NT2/D1 (cell line): ENCODE data around the gene TRAPPC3.
A peak's percentile ranks its signal among the peaks of the same experiment; 100 is the strongest.

ENCODE experiments used
- DNase-seq: peaks from one replicate; pipeline ENCODE4 v3.0.0-alpha.2; 2011; ENCODE audit warnings: low read depth, low spot score
- H3K27me3 ChIP-seq: 2 replicates; pipeline ENCODE4 v1.6.0; 2011; ENCODE audit warnings: mild to moderate bottlenecking; ENCODE audit not compliant: insufficient read length, insufficient read depth
- H3K36me3 ChIP-seq: 2 replicates; pipeline ENCODE4 v1.6.1; 2011; ENCODE audit warnings: mild to moderate bottlenecking, low read length, mixed read lengths; ENCODE audit not compliant: insufficient read depth, insufficient read length
- H3K4me1 ChIP-seq: 2 replicates; pipeline ENCODE4 v1.5.1; 2011; ENCODE audit not compliant: insufficient read depth, insufficient read length
- H3K4me3 ChIP-seq: 2 replicates; pipeline ENCODE4 v1.5.1; 2011; ENCODE audit warnings: low read depth; ENCODE audit not compliant: insufficient read length
- H3K9ac ChIP-seq: 2 replicates; pipeline ENCODE4 v1.6.0; 2011; ENCODE audit warnings: low read depth; ENCODE audit not compliant: insufficient read length
- H3K9me3 ChIP-seq: 2 replicates; pipeline ENCODE4 v1.5.1; 2011; ENCODE audit warnings: mild to moderate bottlenecking, low read length; ENCODE audit not compliant: insufficient read depth
- SUZ12 ChIP-seq: IDR thresholded peaks from 2 replicates; pipeline ENCODE4 v1.6.1; 2011; ENCODE audit not compliant: insufficient read length, insufficient read depth; ENCODE audit errors: extremely low read depth
- YY1 ChIP-seq: IDR thresholded peaks from 2 replicates; pipeline ENCODE4 v1.6.1; 2011; ENCODE audit not compliant: insufficient read length, insufficient read depth
- ZNF274 ChIP-seq: IDR thresholded peaks from 2 replicates; pipeline ENCODE4 v1.6.1; 2011; ENCODE audit warnings: mild to moderate bottlenecking, low read depth, low read length

The TRAPPC3 gene

GRCh38 chr1:36157973-36158826, 8.9 kb upstream of the TRAPPC3 start:
- Histone ChIP-seq H3K36me3 (peaks cover 55% of the 10 kb centered on the region), H3K9ac (peak overlapping the region; percentile 92), H3K9me3 (no peaks in the 10 kb centered on the region), H3K4me3 (peak overlapping the region; percentile 85), H3K27me3 (peaks cover 11% of the 10 kb centered on the region), H3K4me1 (peaks cover 40% of the 10 kb centered on the region)
- DNase-seq: no peak
- no peak for TF ChIP-seq ZNF274
- no peak for TF ChIP-seq YY1
- no peak for TF ChIP-seq SUZ12

DNA sequence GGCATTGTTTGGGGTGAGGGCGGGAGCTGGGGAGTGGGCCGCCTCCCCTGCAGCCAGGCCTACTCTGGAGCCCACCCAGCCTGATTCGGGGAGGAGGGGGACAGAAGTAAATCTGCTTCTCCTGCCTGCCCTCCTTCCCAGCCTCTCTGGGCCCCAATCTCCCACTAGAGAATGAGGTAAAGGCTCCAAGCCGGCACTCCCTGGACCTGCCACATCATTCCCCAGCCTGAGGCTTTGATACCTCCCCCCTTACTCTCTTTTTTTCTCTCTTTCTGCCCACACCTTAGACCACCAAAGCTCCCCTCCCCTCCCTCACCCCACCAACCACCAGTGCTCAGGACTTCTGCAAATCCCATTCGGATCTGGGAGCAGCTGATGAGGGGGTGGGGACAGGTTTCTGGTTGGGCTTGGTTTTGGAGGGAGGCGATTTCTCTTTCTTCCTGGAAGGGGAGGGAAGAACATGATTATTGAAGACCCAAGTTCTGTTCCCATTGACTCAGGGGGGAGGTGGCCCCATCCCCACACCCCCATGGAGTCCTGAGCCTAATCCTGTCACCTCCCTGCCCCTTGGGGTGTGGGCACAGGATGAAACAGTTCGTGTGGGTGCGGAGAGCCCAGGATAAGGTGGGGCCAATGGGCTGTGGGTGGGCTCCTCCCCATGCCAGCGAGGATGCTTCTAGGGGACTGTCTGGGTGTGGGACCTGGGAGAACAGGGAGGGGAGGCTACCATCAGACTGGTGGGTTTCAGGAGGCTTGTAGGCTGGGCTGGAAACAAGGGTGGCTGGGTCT, 8.0 kb upstream of the TRAPPC3 start:
- no peak for DNase-seq
- H3K9me3 ChIP-seq: no peaks in the 10 kb centered on the region
- H3K36me3 ChIP-seq: peaks cover 46% of the 10 kb centered on the region
- peak overlapping the region; percentile 85 for H3K4me3 ChIP-seq
- peaks cover 16% of the 10 kb centered on the region for H3K27me3 ChIP-seq
- peak overlapping the region; percentile 92 for H3K9ac ChIP-seq
- H3K4me1 ChIP-seq: peaks cover 40% of the 10 kb centered on the region
- TF ChIP-seq SUZ12 (no peak), ZNF274 (no peak), YY1 (no peak)

- Histone ChIP-seq H3K36me3 (peaks cover 39% of the 10 kb centered on the region), H3K27me3 (peaks cover 16% of the 10 kb centered on the region), H3K4me1 (peaks cover 37% of the 10 kb centered on the region), H3K9me3 (no peaks in the 10 kb centered on the region), H3K4me3 (peak overlapping the region; percentile 85), H3K9ac (peak overlapping the region; percentile 92)
- peak; percentile 86 for DNase-seq
- TF ChIP-seq YY1 (no peak), ZNF274 (no peak), SUZ12 (no peak)
Observed at GRCh38 chr1:36156329-36157114, 7.2 kb upstream of the TRAPPC3 start.

GRCh38 chr1:36155408-36156328, 6.4 kb upstream of the TRAPPC3 start, which contains the start of gene MAP7D1:
Gene MAP7D1, plus strand, starts transcription at chr1:36156160. Its CDS starts 258 bp downstream, at chr1:36156418.
- peaks cover 31% of the 10 kb centered on the region for H3K4me1 ChIP-seq

DNA sequence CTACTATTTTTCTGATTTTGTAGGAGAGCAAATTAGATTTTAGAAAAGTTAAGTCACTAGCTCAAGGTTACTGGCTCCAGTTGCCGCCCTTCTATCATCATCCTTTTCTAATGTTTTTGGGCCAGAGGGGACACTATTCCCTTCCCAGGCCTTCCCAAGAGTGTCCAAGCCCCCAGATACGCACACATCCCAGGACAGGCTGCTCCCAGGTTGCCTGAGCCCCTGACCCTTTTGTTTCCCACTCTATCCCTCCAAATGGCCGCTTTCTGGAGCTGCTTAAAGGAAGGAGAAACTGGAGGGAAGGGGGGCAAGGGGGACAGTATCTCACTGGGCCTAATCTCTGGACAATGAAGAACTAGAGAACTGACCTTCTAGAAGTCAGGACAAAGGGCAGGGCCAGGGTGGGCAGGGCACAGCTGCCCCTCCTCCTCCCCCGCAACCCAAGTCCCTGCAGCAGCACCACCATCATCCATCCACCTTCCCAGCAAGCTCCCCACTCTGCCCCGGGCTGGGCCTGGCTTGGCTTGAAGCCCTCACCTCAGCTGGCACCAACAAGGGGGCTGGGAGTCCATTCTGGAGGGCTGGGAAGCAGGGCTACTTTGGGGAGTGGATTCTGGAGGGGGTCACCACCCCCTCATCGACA, 5.6 kb upstream of the TRAPPC3 start:
- Histone ChIP-seq H3K9ac (peak overlapping the region; percentile 92), H3K4me1 (peaks cover 32% of the 10 kb centered on the region), H3K27me3 (peaks cover 16% of the 10 kb centered on the region), H3K4me3 (peak overlapping the region; percentile 85), H3K36me3 (peaks cover 22% of the 10 kb centered on the region), H3K9me3 (no peaks in the 10 kb centered on the region)
- DNase-seq: no peak
- no peak for TF ChIP-seq SUZ12
- no peak for TF ChIP-seq YY1
- no peak for TF ChIP-seq ZNF274

More at GRCh38 chr1:36155408-36156328, 6.4 kb upstream of the TRAPPC3 start, which contains the start of gene MAP7D1:
- H3K9ac ChIP-seq: peak within 1 kb of the TSS; percentile 92
- TF ChIP-seq YY1 (no peak), ZNF274 (no peak), SUZ12 (no peak)
- H3K4me3 ChIP-seq: peak within 1 kb of the TSS; percentile 85
- H3K27me3 ChIP-seq: peaks cover 16% of the 10 kb centered on the region
- peaks cover 30% of the 10 kb centered on the region for H3K36me3 ChIP-seq
- peak; percentile 72 for DNase-seq
- H3K9me3 ChIP-seq: no peaks in the 10 kb centered on the region

DNA sequence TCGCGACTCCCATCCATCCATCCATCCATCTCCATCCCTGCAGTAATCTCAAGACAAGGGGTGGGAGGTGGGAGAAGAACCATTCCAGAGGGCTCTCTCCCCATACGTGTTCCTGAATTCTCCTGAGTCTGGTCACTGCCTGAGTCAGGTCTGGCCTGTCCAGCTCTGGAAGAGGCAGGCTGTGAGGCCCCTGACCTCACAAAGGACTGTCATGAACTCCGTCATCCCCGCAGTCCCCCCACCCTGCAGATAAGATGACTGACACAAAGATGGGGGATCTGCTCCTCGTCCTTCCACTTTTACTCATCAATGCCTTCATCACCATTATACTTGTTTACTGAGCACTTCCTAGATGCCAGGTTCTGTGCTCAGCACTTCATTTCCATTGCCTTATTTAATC, 5.0 kb upstream of the TRAPPC3 start:
- TF ChIP-seq SUZ12 (no peak), YY1 (no peak), ZNF274 (no peak)
- peaks cover 28% of the 10 kb centered on the region for H3K4me1 ChIP-seq
- no peak for DNase-seq
- H3K9me3 ChIP-seq: no peaks in the 10 kb centered on the region
- no peak overlapping the region for H3K9ac ChIP-seq
- H3K36me3 ChIP-seq: peaks cover 17% of the 10 kb centered on the region
- H3K27me3 ChIP-seq: peaks cover 16% of the 10 kb centered on the region
- H3K4me3 ChIP-seq: no peak overlapping the region
